ENCODE results near the gene FAHD1. TPM values are rescaled to one million over a fixed set of nuclear protein-coding genes. Genes with fewer than 3 reads are reported as not detected.

FAHD1 gene
- total RNA-seq, 4 donors from 2014 or later, result 20.4 to 43.2 (median 39.5) TPM

- H3K9me3 ChIP-seq, result no peaks in the 10 kb centered on the region
- H3K4me3 ChIP-seq, result no peak overlapping the region
- H3K27me3 ChIP-seq, result no peaks in the 10 kb centered on the region
- intact Hi-C loops (cut with DNase I), result no loop called here
- H3K27ac ChIP-seq (replicated peaks in 1 of 4), result no peak overlapping the region
- no peak for TF ChIP-seq POLR2AphosphoS5 (IDR thresholded peaks at IDR 0.05)
- TF ChIP-seq POLR2A (IDR thresholded peaks at IDR 0.05; ENCODE audit: low read depth), result no peak
- no peak for TF ChIP-seq EP300 (IDR thresholded peaks at IDR 0.05)
- TF ChIP-seq CTCF (IDR thresholded peaks at IDR 0.05), result no peak
- H3K36me3 ChIP-seq, result peaks cover 46 to 85% (median 80%) of the 10 kb centered on the region in 4 donors
- peaks cover 0 to 11% (median 10%) of the 10 kb centered on the region in 4 donors for H3K4me1 ChIP-seq
- no peak for DNase-seq (ENCODE audit: extremely low spot score)
- 96% methylated on average over 30 of the region's 40 CpGs for WGBS
Measured at GRCh38 chr16:1816396-1817275, 10.4 kb upstream of the FAHD1 start.

- WGBS, result 90% methylated on average over 9 of the region's 9 CpGs
- no peaks in the 10 kb centered on the region for H3K27me3 ChIP-seq
- H3K27ac ChIP-seq (replicated peaks in 1 of 4), result no peak overlapping the region
- H3K4me1 ChIP-seq, result peaks cover 0 to 11% (median 10%) of the 10 kb centered on the region in 4 donors
- H3K4me3 ChIP-seq, result no peak overlapping the region
- intact Hi-C loops (cut with DNase I), result no loop called here
- TF ChIP-seq EP300 (IDR thresholded peaks at IDR 0.05), result no peak
- no peak for TF ChIP-seq POLR2AphosphoS5 (IDR thresholded peaks at IDR 0.05)
- TF ChIP-seq POLR2A (IDR thresholded peaks at IDR 0.05; ENCODE audit: low read depth), result no peak
- TF ChIP-seq CTCF (IDR thresholded peaks at IDR 0.05), result no peak
- DNase-seq (ENCODE audit: extremely low spot score), result no peak
- peaks cover 48 to 90% (median 85%) of the 10 kb centered on the region in 4 donors for H3K36me3 ChIP-seq
- H3K9me3 ChIP-seq, result no peaks in the 10 kb centered on the region
Measured at GRCh38 chr16:1817276-1817589, 9.8 kb upstream of the FAHD1 start.

GRCh38 chr16:1817716-1818115, 9.3 kb upstream of the FAHD1 start:
- H3K27ac ChIP-seq (replicated peaks in 1 of 4), result no peak overlapping the region
- no peak for DNase-seq (ENCODE audit: extremely low spot score)
- H3K27me3 ChIP-seq, result no peaks in the 10 kb centered on the region
- no peak overlapping the region for H3K4me3 ChIP-seq
- WGBS, result 95% methylated on average over 8 of the region's 17 CpGs
- H3K9me3 ChIP-seq, result no peaks in the 10 kb centered on the region
- peaks cover 0 to 11% (median 7%) of the 10 kb centered on the region in 4 donors for H3K4me1 ChIP-seq
- no peak for TF ChIP-seq POLR2AphosphoS5 (IDR thresholded peaks at IDR 0.05)
- no peak for TF ChIP-seq EP300 (IDR thresholded peaks at IDR 0.05)
- TF ChIP-seq POLR2A (IDR thresholded peaks at IDR 0.05; ENCODE audit: low read depth), result no peak
- TF ChIP-seq CTCF (IDR thresholded peaks at IDR 0.05), result no peak
- intact Hi-C loops (cut with DNase I), result no loop called here
- H3K36me3 ChIP-seq, result peaks cover 51 to 95% (median 90%) of the 10 kb centered on the region in 4 donors

GRCh38 chr16:1818204-1818872, 8.7 kb upstream of the FAHD1 start:
- H3K36me3 ChIP-seq, result peaks cover 56 to 100% (median 91%) of the 10 kb centered on the region in 4 donors
- intact Hi-C loops (cut with DNase I), result no loop called here

More at GRCh38 chr16:1818204-1818872, 8.7 kb upstream of the FAHD1 start:
- WGBS, result 90% methylated on average over 15 of the region's 27 CpGs
- H3K4me3 ChIP-seq, result no peak overlapping the region
- no peaks in the 10 kb centered on the region for H3K9me3 ChIP-seq
- peaks cover 0 to 10% (median 5%) of the 10 kb centered on the region in 4 donors for H3K4me1 ChIP-seq
- H3K27ac ChIP-seq (replicated peaks in 1 of 4), result no peak overlapping the region
- TF ChIP-seq POLR2AphosphoS5 (IDR thresholded peaks at IDR 0.05), result no peak
- TF ChIP-seq CTCF (IDR thresholded peaks at IDR 0.05), result no peak
- TF ChIP-seq EP300 (IDR thresholded peaks at IDR 0.05), result no peak
- no peak for TF ChIP-seq POLR2A (IDR thresholded peaks at IDR 0.05; ENCODE audit: low read depth)
- no peak for DNase-seq (ENCODE audit: extremely low spot score)
- no peaks in the 10 kb centered on the region for H3K27me3 ChIP-seq
